BE2C (cell line): ENCODE results near the gene ABCA8.

ENCODE experiments used
- DNase-seq: peaks from one replicate; pipeline ENCODE4 v3.0.0-alpha.2; 2020
- H3K27me3 ChIP-seq: fragments of 250-450 bp; sonication (Bioruptor Pico); 2 replicates; pipeline ENCODE4 v1.5.1; 2020; ENCODE audit warnings: mild to moderate bottlenecking
- H3K36me3 ChIP-seq: fragments of 250-450 bp; sonication (Bioruptor Pico); 2 replicates; pipeline ENCODE4 v1.5.1; 2020; ENCODE audit warnings: mild to moderate bottlenecking
- H3K4me1 ChIP-seq: fragments of 250-450 bp; sonication (Bioruptor Pico); 2 replicates; pipeline ENCODE4 v1.5.1; 2020
- H3K4me3 ChIP-seq: 2 replicates; pipeline ENCODE4 v1.5.1; 2011; ENCODE audit warnings: low read depth, low read length
- H3K9me3 ChIP-seq: fragments of 250-450 bp; sonication (Bioruptor Pico); 2 replicates; pipeline ENCODE4 v1.5.1; 2020
- TF ChIP-seq, protein P1 (sequence below): IDR thresholded peaks from 2 replicates; pipeline ENCODE4 v1.5.1; 2012; ENCODE audit warnings: mild to moderate bottlenecking, low read depth, low read length

Gene ABCA8

DNA sequence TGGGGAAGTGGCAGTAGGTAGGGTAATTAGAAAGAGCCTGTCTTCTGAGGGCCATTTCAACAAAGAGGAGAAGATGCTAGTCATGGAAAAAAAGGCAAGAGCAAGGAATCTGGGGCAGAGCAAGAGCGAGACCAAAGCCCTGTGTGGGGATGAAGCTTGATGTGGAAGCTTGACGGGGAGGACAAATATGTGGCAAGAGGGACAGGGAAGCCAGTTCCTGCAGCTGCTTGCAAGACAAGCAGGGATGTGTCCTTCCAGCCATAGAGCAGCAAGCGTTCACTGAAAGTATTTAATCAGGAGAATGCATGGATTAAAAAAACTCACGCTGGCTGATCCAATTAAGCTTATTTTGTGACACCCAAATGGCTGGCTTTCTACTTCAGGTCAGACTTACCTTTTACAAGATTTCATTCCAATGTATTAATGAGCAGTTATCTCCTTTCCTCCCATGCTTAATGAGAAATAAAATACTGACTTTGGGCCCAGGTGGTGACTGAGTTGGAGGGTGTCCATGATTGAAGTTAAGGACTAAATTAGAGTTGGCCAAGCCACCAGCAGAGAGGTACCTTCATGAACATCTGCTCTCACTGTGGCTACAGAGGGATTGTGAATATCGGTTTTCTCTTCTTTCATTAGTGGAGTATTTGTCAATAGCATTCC, 76.8 kb downstream of the ABCA8 start:
- Histone ChIP-seq H3K27me3 (no peaks in the 10 kb centered on the region), H3K36me3 (no peaks in the 10 kb centered on the region), H3K4me1 (no peaks in the 10 kb centered on the region), H3K4me3 (no peak overlapping the region), H3K9me3 (no peaks in the 10 kb centered on the region)
- DNase-seq, result no peak
- TF ChIP-seq, protein P1, sequence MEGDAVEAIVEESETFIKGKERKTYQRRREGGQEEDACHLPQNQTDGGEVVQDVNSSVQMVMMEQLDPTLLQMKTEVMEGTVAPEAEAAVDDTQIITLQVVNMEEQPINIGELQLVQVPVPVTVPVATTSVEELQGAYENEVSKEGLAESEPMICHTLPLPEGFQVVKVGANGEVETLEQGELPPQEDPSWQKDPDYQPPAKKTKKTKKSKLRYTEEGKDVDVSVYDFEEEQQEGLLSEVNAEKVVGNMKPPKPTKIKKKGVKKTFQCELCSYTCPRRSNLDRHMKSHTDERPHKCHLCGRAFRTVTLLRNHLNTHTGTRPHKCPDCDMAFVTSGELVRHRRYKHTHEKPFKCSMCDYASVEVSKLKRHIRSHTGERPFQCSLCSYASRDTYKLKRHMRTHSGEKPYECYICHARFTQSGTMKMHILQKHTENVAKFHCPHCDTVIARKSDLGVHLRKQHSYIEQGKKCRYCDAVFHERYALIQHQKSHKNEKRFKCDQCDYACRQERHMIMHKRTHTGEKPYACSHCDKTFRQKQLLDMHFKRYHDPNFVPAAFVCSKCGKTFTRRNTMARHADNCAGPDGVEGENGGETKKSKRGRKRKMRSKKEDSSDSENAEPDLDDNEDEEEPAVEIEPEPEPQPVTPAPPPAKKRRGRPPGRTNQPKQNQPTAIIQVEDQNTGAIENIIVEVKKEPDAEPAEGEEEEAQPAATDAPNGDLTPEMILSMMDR, result no peak

DNA sequence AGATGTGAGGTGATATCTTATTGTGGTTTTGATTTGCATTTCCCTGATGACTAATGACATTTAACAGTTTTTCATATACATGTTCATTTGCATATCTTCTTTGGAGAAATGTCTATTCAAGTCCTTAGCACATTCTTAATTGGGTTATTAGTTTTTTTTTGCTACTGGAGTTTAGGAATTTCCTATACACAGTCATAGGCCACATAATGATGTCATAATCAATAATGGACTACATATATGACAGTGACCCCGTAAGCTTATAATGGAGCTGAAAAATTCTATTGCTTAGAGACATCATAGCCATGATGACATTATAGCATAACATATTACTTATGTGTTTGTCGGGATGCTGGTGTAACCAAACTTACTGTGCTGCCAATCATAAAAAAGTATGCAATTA, 83.7 kb downstream of the ABCA8 start:
- Histone ChIP-seq H3K27me3 (no peaks in the 10 kb centered on the region), H3K4me1 (no peaks in the 10 kb centered on the region), H3K4me3 (no peak overlapping the region), H3K9me3 (no peaks in the 10 kb centered on the region), H3K36me3 (no peaks in the 10 kb centered on the region)
- no peak for DNase-seq
- TF ChIP-seq, protein P1, result no peak

DNA sequence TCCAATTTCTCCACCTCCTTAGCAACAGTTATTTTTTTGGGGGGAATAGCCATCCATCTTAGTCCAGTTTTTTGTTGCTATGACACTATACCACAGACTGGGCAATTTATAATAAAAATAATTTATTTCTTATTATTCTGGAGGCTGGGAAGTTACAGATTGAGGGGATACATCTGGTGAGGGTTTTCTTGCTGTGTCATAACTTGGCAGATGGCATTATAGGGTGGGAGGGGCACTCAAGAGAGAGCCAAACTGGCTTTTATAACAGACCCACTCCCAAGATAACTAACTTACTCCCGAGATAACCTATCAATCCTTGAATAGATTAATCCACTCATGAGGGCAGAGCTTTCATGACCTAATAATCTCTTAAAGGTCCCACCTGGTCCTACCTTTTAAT, 84.2 kb downstream of the ABCA8 start:
- TF ChIP-seq, protein P1, result no peak
- Histone ChIP-seq H3K36me3 (no peaks in the 10 kb centered on the region), H3K4me1 (no peaks in the 10 kb centered on the region), H3K27me3 (no peaks in the 10 kb centered on the region), H3K9me3 (no peaks in the 10 kb centered on the region), H3K4me3 (no peak overlapping the region)
- DNase-seq, result no peak

DNA sequence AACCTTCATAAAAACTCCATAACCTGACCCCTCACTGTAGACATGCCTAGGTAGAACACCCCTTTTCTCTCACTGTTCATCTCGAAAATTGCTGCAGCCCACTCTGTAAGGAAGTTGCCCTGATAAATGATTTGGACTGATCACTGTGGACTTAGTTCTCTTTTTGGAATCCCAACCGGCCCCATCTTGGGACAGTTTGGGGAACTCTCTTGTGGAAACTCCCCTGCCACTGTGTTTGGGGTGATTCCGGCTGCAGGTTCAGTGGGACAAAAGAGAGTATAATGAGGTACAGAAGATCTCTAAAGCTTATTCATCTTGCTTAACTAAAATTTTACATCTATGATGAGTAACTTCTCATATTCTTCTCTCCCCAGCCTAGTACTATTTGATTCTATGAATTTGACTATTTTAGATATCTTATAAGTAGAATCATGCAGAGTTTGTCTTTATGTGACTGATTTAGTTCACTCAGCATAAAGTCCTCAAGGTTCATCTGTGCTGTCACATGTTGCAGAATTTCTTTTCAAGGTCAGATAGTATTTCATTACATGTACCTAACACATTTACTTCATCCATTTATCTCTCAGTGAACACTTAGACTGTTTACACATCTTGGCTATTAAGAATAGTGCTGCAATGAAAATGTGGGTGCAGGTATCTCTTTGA, 84.9 kb downstream of the ABCA8 start:
- DNase-seq, result no peak
- H3K9me3 ChIP-seq, result no peaks in the 10 kb centered on the region
- TF ChIP-seq, protein P1, result no peak
- H3K27me3 ChIP-seq, result no peaks in the 10 kb centered on the region
- H3K36me3 ChIP-seq, result no peaks in the 10 kb centered on the region
- no peaks in the 10 kb centered on the region for H3K4me1 ChIP-seq
- H3K4me3 ChIP-seq, result no peak overlapping the region

DNA sequence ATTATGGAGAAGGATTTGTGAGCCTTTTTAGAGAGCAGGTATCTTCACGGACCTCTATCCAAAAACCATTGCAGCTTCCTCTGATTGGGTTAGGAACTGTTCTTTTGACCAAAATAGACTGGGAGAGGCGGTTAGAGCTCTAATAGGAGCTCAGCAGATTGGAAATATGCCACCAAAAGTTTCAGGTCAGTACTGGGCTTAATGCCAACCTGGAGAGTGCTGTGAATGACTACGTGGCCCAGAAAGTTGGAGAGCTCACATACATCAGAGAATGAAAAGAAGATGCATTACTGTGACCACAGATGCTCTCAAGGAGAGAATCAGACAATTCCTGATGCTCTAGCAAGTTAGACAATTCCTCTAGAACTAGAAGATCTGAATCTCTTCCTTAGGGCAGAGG, 86.5 kb downstream of the ABCA8 start:
- no peak for DNase-seq
- H3K4me3 ChIP-seq, result no peak overlapping the region
- no peaks in the 10 kb centered on the region for H3K9me3 ChIP-seq
- no peaks in the 10 kb centered on the region for H3K27me3 ChIP-seq
- TF ChIP-seq, protein P1, result no peak
- H3K36me3 ChIP-seq, result no peaks in the 10 kb centered on the region
- no peaks in the 10 kb centered on the region for H3K4me1 ChIP-seq
